Measurements from ENCODE around the gene DPEP3.
"Not testable (repeated sequence)": the region's sequence is repeated elsewhere in the genome, so short reads cannot be mapped to it uniquely, and the experiment has no call there.

DPEP3 gene

DNA sequence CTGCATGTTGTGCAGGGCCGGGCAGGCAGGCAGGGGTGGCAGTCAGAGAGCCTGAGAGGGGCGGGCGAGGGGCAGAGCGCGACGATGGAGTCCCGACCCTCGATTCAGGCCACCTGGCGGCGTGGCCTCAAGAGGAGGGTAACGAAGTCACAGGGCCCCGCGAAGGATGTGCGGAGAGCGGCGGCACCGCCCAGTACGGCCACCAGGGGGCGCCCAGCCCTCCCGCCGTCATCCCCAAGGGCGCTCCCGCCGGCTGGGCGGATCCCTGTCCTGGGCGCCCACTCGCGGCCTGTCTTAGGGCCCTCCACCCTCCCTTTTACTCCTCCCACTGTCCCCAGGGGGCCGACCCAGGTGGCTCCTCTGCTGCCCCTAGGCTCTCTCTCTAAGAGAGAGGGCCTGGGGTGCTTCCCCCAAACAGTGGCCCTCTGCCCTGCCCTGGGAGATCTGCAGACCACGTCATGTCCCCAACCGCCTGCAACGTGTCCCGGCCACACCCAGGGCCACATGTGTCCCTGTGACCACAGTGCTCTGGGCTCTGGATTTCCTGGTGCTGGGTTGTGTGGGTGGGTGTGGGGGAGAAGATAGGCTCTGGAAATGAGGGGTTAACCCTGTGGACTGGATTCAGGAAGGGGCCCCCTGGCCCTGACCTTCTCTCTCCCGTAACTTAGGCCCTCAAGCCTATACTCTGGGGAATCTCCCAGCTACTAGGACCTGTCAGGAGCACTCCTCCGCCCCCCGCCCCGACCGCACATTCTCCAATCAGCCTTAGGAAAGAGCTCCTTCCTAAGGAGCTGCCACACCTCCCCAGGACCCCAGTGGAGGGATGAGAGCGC is 13.1 kb upstream of the DPEP3 start:
- DNase-seq (ENCODE audit: low read depth in 2 of 2) = peak; percentile 44 to 63

DNA sequence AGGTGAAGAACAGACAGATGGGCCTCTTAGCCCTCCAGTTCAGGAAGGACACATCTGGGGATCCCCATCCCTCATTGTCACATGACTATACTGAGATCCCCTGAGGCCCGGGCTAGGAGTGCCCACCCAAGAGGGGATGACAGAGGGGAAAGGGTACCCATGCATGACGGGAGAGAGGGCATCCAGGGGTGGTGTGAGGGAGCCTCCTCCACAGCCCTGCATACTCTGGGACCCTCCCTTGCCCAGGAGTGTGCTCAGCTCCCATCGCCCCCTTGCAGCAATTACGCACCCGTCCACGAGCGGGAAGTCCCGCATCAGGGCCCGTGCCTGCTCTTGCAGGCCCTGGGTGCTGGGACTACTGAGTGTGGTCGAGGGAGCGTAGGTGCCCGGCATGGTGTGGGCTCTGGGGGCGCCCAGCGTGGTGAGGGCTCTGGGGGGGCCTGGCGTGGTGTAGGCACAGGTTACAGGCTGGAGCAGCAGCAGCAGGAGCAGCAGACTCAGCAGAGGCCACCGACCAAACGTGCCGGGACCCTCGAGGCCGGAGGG is 12.4 kb upstream of the DPEP3 start:
- no peak for DNase-seq (ENCODE audit: low read depth in 2 of 2)

DNA sequence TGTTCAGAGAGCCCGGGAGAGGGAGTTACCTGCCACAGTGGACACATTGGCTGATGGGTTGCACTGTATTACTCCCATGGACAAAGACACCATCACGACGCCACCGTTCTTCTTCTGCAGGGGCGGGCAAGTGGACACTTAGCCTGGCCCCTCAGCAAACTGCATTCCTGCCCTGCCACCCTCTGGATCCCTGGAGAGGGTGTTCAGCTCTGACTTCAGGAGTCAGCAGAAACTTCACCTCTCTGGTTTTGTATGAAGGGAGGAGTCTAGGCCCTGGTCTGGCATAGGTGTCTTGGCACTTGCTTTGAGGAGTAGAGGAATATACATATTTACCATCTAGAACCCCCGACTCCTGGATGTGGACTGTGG is 9.7 kb upstream of the DPEP3 start:
- no peak for DNase-seq (ENCODE audit: low read depth in 2 of 2)

DNA sequence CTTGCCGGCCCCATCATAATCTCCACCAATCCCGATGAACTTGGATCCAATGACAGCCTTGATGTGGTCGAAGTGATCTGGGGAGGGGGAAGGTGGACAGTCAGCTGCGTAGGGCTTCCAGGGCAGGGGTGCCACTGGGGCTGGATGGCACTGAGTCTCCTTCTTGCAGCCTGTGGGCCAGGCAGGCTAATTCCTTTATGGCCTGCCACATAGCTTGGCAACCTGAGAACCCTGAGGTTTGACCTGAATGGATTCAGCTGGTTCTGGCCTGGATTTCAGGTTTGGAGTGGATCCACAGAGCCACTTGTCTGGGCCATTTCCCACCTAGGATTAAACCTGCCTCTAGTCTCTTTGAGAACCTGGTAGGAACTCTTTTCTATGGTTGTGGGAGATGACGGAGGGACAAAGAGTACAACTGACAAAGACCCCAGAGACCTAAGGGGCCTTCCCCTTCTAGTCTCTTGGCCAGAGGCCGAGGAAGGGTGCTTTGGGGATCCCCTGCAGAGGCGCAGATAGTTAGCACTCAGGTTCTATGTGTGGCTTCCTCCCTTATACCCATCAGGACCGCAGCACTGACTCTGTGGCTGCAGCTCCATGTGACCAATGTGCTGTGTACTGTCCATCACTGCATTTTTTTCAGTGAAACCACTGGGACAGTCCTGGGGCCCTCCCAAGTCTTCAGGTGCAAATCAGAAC is 9.2 kb upstream of the DPEP3 start:
- no peak for DNase-seq (ENCODE audit: low read depth in 2 of 2)

DNA sequence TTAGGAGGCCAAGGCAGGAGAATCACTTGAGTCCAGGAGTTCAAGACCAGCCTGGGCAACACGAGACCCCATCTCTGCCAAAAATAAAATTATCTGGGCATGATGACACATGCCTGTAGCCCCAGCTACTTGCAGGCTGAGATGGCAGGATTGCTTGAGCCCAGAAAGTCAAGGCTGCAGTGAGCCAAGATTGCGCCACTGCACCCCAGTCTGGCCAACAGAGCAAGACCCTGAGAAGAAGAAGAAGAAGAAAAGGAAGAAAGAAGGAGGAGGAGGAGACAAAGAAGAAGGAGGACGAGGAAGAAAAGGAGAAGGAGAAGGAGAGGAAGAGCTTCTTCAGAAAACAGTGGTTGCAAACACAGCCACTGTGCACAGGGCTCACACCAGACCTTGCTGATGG is 8.4 kb upstream of the DPEP3 start:
- no peak for DNase-seq (ENCODE audit: low read depth in 2 of 2)

DNA sequence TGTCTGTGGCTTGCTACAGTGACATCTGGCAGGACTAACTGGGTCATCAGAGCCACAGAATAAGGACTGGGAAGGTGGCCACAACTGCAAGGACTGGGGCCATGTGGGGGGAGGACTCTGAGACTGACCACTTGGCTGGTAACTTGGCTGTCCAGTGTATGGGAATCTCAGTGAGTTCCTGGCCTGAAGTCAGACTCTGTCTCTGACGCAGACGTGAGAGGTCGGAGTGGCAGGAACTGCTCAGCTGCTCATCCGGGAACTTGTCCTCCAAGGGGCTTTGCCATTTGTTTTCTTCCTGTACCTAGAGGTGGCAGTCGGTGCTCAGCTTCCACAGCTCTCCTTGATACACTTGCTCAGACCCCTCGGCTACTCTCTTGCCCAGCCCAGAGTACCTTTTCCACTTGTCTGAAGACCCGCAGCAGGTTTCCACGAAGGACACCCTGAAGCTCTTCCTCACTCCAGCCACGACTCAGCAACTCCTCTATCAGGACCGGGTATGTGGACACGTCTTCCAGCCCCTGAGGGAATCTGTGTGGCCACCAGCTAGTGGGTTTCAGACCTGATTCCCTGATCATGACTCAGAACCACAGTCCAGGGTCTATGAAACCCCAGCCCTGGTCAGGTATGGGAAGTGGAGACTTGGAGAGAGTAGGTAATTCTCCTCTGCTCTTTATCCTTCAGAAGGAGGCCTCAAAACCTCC is 7.3 kb upstream of the DPEP3 start:
- DNase-seq (ENCODE audit: low read depth in 2 of 2) = no peak

DNA sequence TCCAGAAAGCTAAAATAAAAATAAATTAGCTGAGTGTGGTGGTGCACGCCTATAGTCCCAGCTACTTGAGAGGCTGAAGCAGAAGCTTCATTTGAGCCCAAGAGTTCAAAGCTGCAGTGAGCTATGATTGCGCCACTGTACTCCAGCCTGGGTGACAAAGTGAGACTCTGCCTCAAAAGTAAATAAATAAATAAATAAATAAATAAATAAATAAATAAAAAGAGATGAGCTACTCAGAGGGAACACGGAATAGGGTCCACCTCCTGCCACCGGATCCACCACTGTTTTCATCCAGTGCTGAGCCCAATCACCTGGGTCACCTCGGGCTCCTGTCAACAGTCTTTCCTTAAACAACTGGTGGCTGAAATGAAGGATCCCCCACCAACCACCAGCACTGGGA is 6.7 kb upstream of the DPEP3 start:
- DNase-seq (ENCODE audit: low read depth in 2 of 2) = no peak

DNA sequence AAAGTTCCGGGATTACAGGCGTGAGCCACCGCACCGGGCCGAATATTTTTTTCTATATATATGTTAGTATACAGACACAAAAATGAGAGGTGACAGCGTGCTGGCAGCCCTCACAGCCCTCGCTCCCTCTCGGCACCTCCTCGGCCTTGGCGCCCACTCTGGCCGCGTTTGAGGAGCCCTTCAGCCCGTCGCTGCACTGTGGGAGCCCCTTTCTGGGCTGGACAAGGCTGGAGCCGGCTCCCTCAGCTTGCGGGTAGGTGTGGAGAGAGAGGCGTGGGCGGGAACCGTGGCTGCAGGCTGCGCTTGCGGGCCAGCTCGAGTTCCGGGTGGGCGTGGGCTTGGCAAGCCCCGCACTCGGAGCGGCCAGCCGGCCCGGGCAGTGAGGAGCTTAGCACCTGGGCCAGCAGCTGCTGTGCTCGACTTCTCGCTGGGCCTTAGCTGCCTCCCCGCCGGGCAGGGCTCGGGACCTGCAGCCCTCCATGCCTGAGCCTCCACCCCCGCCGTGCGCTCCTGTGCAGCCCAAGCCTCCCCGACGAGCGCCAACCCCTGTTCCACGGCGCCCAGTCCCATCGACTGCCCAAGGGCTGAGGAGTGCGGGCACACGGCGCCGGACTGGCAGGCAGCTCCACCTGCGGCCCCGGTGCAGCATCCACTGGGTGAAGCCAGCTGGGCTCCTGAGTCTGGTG is 1.9 kb upstream of the DPEP3 start:
- DNase-seq (ENCODE audit: low read depth in 2 of 2) = no peak

DNA sequence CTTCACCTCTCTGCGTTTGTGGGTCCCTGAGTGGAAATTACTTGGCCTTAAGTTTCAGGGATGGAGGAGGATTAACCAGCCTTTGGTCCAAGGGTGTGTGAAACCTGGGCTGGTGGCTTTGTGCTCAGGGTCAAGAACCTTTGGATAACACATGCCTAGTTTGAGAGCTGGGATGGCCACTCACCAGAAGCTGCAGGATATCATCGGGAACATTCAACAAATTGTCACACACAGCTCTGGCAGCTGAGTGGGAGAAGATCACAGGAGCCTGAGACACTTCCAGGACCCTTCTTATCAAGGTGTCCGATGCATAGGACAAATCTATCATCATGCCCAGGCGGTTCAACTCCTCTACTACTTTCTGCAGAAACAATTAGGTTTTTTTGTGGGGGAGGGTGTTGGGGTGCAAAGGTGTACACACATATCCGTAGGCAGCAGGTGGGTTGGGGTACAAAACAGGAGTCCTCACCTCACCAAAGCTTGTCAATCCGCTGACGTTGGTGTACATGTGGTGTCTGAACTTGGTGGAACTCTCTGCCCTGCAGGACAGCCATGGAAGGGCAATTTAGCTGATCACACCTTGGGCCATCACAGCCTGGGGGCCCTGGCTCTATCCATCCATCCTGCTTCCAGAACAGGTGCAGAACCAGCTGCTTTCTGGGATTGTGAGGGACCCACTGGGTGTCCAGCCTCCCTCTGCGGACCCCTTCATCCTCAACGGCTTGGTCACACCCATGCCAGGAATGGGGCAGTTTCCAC is 2.7 kb downstream of the DPEP3 start:
- no peak for DNase-seq (ENCODE audit: low read depth in 2 of 2)

DNA sequence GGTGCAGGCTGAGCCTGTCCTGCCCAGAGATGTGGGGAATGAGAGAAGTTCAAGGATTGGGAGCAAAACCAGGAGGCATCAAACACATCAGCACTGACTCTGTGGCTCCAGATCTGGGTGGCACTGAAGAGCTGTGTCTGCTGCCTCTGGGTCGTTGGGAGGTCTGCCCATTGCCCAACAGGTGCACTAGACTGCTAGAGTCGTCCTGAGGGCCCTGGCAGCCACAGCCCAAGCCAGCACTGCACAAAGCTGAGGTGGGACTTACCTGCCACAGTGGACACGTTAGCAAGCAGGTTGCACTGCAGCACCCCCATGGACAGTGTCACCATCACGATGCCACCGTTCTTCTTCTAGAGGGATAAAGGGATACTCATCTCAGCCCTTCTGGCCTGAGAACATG is 3.3 kb downstream of the DPEP3 start:
- no peak for DNase-seq (ENCODE audit: low read depth in 2 of 2)

DNA sequence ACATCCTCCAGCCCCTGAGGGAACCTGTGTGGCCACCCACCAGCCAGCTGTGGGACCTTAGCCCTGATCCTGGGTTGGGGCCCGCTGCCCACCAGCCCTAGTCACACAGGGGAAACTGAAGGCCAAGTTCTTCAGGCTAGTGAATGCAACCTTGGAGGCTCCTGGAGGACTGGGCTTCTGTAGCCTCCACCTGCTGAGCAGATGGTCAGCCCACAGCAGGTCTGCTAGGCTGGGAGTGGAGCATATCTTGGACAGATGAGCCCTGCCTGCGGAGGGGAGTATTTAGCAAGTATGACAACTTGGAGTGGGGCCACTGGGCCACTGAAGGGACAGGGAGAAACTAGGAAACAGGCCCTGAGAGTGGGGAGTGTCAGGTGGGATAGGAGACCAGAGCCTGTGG is 4.1 kb downstream of the DPEP3 start:
- no peak for DNase-seq (ENCODE audit: low read depth in 2 of 2)

DNA sequence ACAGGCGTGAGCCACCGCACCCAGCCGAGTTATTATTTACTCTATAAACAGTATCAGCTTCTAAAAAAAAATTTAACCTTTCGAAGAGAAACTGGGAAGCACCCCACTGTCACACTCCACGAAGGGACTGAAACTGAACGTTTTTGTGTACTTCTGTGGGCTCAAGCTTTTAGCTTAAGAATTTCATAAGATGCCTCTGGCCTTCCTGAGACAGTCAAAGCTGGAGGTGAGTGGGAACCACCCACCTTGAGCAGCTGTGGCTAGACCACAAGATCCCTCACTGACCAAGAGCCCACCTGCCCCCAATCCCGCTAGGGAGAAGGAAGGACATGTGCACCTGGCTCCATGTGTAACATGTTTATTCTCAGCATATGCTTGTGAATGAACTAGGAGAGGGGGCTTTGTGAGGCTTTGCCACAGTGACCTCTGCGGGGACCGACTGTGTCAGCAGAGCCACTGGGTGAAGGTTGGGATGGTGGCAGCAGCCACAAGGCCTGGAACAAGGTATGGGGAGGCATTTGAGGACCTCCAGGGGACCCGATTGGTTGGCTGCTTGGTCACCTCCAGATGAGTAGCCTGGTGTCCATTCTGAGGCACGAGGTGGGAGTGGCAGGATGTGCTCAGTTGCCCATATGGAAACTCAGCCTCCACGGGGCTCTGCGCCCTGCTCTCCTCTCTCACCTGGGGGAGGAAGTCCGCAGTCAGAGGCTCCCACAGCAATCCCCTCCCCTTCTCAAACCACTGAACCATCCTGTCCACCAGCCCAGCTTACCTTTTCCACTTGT is 4.8 kb downstream of the DPEP3 start:
- DNase-seq (ENCODE audit: low read depth in 2 of 2) = no peak

DNA sequence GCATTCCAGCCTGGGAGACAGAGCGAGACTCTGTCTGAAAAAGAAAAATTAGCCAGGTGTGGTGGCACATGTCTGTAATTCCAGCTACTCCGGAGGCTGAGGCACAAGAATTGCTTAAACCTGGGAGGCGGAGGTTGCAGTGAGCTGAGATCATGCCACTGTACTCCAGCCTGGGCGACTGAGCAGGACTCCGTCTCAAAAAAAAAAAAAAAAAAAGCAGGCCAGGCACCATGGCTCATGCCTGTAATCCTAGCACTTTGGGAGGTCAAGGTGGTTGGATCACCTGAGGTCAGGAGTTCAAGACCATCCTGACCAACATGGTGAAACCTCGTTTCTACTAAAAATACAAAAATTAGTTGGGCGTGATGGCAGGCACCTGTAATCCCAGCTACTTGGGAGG is 8.0 kb downstream of the DPEP3 start:
- not testable (repeated sequence) for DNase-seq (ENCODE audit: low read depth in 2 of 2)

DNA sequence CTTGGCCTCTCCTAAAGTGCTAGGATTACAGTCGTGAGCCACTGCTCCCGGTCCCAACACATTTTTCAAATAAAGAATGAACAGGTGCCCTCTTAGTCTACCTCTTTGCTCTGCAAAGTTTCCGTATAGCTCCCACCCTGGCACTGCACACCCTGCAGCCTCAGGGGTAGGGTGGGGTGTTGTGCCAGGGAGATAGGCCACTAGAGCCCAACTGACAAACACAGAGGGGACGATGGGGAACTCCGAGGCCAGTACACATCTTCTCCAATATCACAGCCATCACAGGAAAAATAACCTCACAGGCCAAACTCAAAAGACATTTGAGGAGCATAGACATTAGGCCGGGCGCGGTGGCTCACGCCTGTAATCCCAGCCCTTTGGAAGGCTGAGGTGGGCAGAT is 9.2 kb downstream of the DPEP3 start:
- DNase-seq (ENCODE audit: low read depth in 2 of 2) = no peak

DNA sequence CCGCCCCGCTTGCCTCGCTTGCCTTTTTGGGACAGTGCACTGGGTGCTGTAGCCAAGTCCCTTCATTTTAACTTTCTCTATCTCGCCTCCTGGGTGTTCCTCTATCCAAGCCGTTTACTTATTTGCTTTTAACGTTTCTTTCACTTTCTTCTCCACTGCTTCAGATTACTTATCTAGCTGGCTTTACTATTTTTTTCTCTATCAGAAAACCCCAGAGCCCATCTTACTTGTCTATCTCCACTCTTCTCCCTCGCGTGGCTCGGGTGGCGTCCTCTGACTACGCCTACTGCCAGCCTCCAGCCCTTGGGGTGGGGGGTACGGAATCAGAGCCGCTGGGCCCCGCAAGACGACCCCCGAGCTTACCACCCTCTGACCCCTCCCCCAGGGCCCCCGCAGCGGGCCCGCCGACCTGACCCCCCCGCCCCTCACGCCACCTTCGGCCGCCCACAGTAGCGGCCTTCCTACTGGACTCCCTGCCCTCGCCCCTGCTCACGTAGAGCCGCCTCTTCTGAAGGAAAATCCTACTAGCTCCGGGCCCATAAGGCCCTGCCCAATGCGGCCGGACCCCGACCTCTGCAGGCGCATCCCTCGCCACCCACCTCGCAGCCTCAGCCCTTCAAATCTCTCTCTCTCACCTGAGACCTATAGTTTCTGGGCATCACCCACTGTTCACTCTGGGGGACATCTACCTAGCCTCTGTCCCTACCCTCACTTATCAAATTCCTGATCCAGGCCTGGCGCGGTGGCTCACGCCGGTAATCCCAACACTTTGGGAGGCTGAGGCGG is 10.9 kb downstream of the DPEP3 start:
- no peak for DNase-seq (ENCODE audit: low read depth in 2 of 2)

DNA sequence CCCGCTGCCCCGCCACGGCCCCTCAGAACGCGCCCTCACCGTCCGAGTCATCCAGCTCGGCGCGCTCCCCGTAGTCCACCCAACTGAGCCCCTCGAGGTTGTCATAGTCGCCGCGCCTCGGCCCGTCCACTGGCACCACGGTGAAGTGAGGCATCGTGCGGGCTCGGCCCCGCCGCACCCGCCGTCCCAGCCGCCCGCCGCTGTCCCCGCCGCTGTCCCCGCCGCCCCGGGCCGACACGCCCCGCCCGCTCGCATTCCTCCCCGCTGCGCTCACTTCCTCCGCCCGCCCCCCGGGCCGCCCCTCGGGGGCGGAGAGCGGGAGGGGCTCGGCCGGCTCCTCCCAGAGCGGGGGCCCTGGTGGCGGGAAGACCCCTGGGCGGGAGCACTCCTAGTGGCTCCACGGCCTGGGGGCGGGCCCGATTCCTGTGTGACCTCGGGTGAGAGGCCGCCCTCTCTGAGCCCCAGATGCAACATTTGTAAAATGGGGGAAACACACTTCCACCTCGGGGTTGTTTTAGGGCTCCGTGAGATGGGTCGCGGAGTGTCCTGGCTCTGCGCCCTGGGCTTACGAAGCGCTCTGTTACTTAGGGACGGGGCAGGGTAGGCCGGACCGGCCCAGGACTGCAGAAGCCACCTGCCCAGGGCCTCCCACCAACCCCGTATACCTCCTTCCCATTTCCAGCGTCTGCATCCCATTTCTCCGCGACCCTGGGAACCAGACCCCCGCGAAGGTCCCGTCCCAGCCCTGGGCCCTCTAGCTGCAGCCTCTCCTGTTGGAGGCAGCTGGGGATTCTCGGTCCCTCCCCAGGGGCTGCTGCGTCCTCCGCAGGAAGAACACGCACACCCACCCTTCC is 11.7 kb downstream of the DPEP3 start, which contains the start of gene SLC12A4:
Gene SLC12A4, minus strand, starts transcription at position 238 of the 854 bp plus-strand sequence. Its CDS starts 84 bp downstream, at position 154.
- peak; percentile 61 to 73 for DNase-seq (ENCODE audit: low read depth in 2 of 2)

DNA sequence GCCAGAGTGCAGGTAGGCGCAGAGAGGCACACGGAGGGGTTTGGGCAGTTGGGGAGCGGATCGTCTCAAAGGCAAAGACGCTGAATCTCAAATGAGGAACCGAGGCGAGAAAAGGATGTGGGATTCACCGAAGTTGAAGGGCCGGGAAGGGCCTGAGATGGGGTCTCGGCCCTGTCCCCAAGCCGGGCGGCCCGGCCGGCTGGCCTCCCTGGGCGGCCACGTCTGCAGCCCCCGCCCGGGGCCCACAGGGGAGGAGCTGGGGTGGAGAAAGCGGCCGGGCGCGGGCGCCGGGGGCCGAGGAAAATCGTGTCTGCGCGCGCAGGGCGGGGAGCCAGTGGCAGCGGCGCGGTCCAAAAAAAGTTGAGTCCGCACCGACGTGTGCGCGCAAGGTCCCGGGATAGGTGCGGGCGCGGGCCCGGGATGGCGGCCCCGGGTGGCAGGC is 12.3 kb downstream of the DPEP3 start:
- no peak for DNase-seq (ENCODE audit: low read depth in 2 of 2)

DNA sequence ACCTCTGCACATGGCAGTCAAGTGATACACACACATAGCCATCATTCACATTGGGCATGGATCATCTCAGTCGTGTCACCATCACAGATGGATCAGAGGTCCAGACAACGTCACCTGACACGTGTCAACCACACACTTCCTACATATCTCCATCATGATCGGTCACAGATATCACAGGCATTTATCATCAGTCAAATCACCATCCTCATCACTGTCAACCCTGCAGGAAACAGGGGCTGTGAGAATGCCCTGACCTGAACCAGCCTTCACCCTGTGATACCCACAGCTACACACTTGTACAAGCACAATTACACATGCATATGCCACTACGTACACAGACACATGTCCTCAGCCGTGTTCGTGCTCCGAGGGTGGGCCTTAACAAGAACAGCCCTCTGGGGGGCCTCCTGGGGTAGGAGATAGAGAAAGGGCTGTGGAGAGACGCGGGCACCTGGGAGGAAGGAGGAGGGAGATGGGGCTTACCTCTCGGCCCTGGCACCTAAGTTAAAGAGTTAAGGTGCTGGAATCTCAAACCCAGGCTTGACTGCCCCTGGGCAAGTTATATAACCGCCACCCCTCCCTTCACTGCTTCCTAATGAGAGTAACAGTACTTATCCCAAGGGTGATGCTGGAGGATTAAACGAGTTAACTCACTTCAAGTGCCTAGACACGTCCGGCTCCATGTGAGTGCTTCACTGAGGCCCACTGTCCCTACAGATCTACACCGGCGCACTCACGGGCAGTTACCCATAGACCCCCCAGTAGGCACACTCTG is 12.9 kb downstream of the DPEP3 start:
- DNase-seq (ENCODE audit: low read depth in 2 of 2) = no peak

Data from stimulated activated CD8-positive, alpha-beta memory T cell treated with anti-CD3 and anti-CD28 coated beads, Interleukin-15, amount 100 ng/mL, for 4 hours (primary cell).